HCT116 (cell line): ENCODE data around the gene GPR139. TPM values are rescaled to one million over a fixed set of nuclear protein-coding genes. Genes with fewer than 3 reads are reported as not detected.

ENCODE experiments used
- ATAC-seq: fragments of 200-7000 bp; cut with Tn5 transposase; 2 replicates; pipeline ENCODE4 v1.9.1; 2020; ENCODE audit warnings: mild to moderate bottlenecking, moderate library complexity
- BruUV-seq: library from RNA; stranded (reverse); fragments of 400-500 nt; replicated peaks from 2 replicates; lab custom pipeline; 2021; lab: Mats Ljungman, UMichigan
- CTCF ChIA-PET: fragments of 300-600 bp; sonication (Branson Sonifier 250); formaldehyde crosslinking; loops from one replicate; lab custom pipeline; 2021; ENCODE audit warnings: antibody characterized with exemption; lab: Charles Lee
- POLR2A ChIA-PET: fragments of 300-600, 350-600 bp; sonication (Branson Sonifier 250); formaldehyde crosslinking; loops from one replicate; lab custom pipeline; 2021; ENCODE audit warnings: antibody characterized with exemption; lab: Charles Lee
- RAD21 ChIA-PET, 2 experiments: fragments of 300-600 bp; sonication (Branson Sonifier 250); formaldehyde crosslinking; loops; one replicate each; lab custom pipeline; 2023; ENCODE audit warnings: low total read pairs in 2 of 2; ENCODE audit not compliant: uncharacterized antibody in 2 of 2, unreplicated experiment in 2 of 2, low non-redundant PET in 1 of 2; lab: Charles Lee
- DNase-seq: peaks from one replicate; pipeline ENCODE4 v3.0.0-alpha.2; 2010; ENCODE audit warnings: low read depth, low spot score
- H2AFZ ChIP-seq: fragments of 200-600 bp; shearing (Covaris generic), sonication (generic); 2 replicates; pipeline ENCODE4 v1.6.1; 2017; ENCODE audit warnings: low read depth, mixed run types, mixed read lengths, antibody characterized with exemption, low read length; ENCODE audit not compliant: poor library complexity, severe bottlenecking
- H3K27ac ChIP-seq: 2 replicates; pipeline ENCODE4 v1.5.1; 2012; ENCODE audit warnings: low read depth, low read length
- H3K27me3 ChIP-seq: fragments of 200-600 bp; sonication (generic); 2 replicates; pipeline ENCODE4 v1.6.1; 2016; ENCODE audit warnings: mixed run types, low read length, mixed read lengths; ENCODE audit not compliant: insufficient read depth
- H3K36me3 ChIP-seq, 2 experiments: fragments of 200-500 bp in 1 of 2; fragments of 200-600 bp in 1 of 2; sonication (Bioruptor generic) in 1 of 2; sonication (generic) in 1 of 2; 2 replicates each; pipeline versions ENCODE4 v1.5.1 to v1.6.1; 2014 to 2016; ENCODE audit warnings: low read length in 2 of 2, inconsistent platforms in 1 of 2, mixed read lengths in 1 of 2, mixed run types in 1 of 2; ENCODE audit not compliant: insufficient read depth in 2 of 2, control insufficient read depth in 1 of 2
- H3K4me1 ChIP-seq, 2 experiments: fragments of 200-600 bp in 1 of 2; sonication (generic) in 1 of 2; 2 replicates each; pipeline versions ENCODE4 v1.5.1 to v1.6.1; 2012 to 2017; ENCODE audit warnings: low read length in 2 of 2, inconsistent platforms in 1 of 2, mild to moderate bottlenecking in 1 of 2, mixed read lengths in 1 of 2, mixed run types in 1 of 2, moderate library complexity in 1 of 2; ENCODE audit not compliant: insufficient read depth in 2 of 2, control insufficient read depth in 1 of 2
- H3K4me2 ChIP-seq: fragments of 200-600 bp; sonication (generic); 2 replicates; pipeline ENCODE4 v1.6.1; 2017; ENCODE audit warnings: mixed run types, low read length, mixed read lengths
- H3K4me3 ChIP-seq, 2 experiments: fragments of 200-600 bp in 1 of 2; sonication (generic) in 1 of 2; replicated peaks in 1 of 2; 2 replicates each; pipeline ENCODE4 v1.5.1; 2011 to 2016; ENCODE audit warnings: low read length in 2 of 2, control low read depth in 1 of 2, low read depth in 1 of 2, mild to moderate bottlenecking in 1 of 2, mixed read lengths in 1 of 2, mixed run types in 1 of 2
- H3K79me2 ChIP-seq: fragments of 200-600 bp; sonication (generic); 2 replicates; pipeline ENCODE4 v1.6.1; 2017; ENCODE audit warnings: mild to moderate bottlenecking, mixed run types, low read length, moderate library complexity, mixed read lengths; ENCODE audit not compliant: insufficient read depth
- H3K9ac ChIP-seq: fragments of 200-600 bp; sonication (generic); 2 replicates; pipeline ENCODE4 v1.6.1; 2016; ENCODE audit warnings: low read length, mixed read lengths
- H3K9me2 ChIP-seq: fragments of 200-600 bp; sonication (generic), shearing (Covaris generic); 2 replicates; pipeline ENCODE4 v1.6.1; 2017; ENCODE audit warnings: mixed run types, mild to moderate bottlenecking, moderate library complexity; ENCODE audit not compliant: insufficient read depth
- H3K9me3 ChIP-seq, 2 experiments: fragments of 200-500 bp in 1 of 2; fragments of 200-600 bp in 1 of 2; sonication (Bioruptor generic) in 1 of 2; sonication (generic) in 1 of 2; 2 replicates each; pipeline ENCODE4 v1.6.1; 2014 to 2017; ENCODE audit warnings: low read length in 2 of 2, mixed read lengths in 2 of 2, inconsistent platforms in 1 of 2, low read depth in 1 of 2, mild to moderate bottlenecking in 1 of 2, mixed run types in 1 of 2, moderate library complexity in 1 of 2; ENCODE audit not compliant: control insufficient read depth in 1 of 2, insufficient read depth in 1 of 2
- H4K20me1 ChIP-seq: fragments of 200-600 bp; sonication (generic), shearing (Covaris generic); 2 replicates; pipeline ENCODE4 v1.6.1; 2017; ENCODE audit warnings: mixed run types, mild to moderate bottlenecking, moderate library complexity; ENCODE audit not compliant: insufficient read depth
- CBX3 ChIP-seq: IDR thresholded peaks from 2 replicates; pipeline ENCODE4 v1.6.1; 2012; ENCODE audit warnings: low read depth
- EGR1 ChIP-seq: IDR thresholded peaks from 2 replicates; pipeline ENCODE4 v1.6.1; 2012; ENCODE audit warnings: low read depth
- ELF1 ChIP-seq: IDR thresholded peaks from 2 replicates; pipeline ENCODE4 v1.6.1; 2012; ENCODE audit warnings: low read depth, borderline replicate concordance
- EZH2 ChIP-seq: fragments of 200-600 bp; sonication (generic); IDR thresholded peaks from 2 replicates; pipeline ENCODE4 v1.6.1; 2017; ENCODE audit warnings: antibody characterized with exemption, mixed run types
- EZH2phosphoT487 ChIP-seq: fragments of 200-600 bp; IDR thresholded peaks from 2 replicates; pipeline ENCODE4 v1.6.1; 2018; ENCODE audit warnings: antibody characterized with exemption, borderline replicate concordance
- FOSL1 ChIP-seq: IDR thresholded peaks from 2 replicates; pipeline ENCODE4 v1.6.1; 2012; ENCODE audit warnings: low read depth
- JUND ChIP-seq: IDR thresholded peaks from 2 replicates; pipeline ENCODE4 v1.6.1; 2012
- POLR2A ChIP-seq: IDR thresholded peaks from 2 replicates; pipeline ENCODE4 v1.7.0; 2011; ENCODE audit warnings: borderline replicate concordance; ENCODE audit not compliant: insufficient read depth, insufficient read length; ENCODE audit errors: extremely low read depth
- POLR2AphosphoS5 ChIP-seq: IDR thresholded peaks from 2 replicates; pipeline ENCODE4 v1.6.1; 2011; ENCODE audit warnings: mild to moderate bottlenecking, low read depth, low read length, moderate library complexity
- RAD21 ChIP-seq: IDR thresholded peaks from 2 replicates; pipeline ENCODE4 v1.6.1; 2012; ENCODE audit warnings: low read depth, mild to moderate bottlenecking
- SIN3A ChIP-seq: IDR thresholded peaks from 2 replicates; pipeline ENCODE4 v1.6.1; 2012; ENCODE audit warnings: low read depth
- SRF ChIP-seq: IDR thresholded peaks from 2 replicates; pipeline ENCODE4 v1.6.1; 2012; ENCODE audit warnings: low read depth
- YY1 ChIP-seq: IDR thresholded peaks from 2 replicates; pipeline ENCODE4 v1.6.1; 2011; ENCODE audit warnings: low read length, low read depth, moderate library complexity, mild to moderate bottlenecking; ENCODE audit not compliant: insufficient replicate concordance; ENCODE audit errors: extremely low read depth
- ZFX ChIP-seq: fragments of 450-650 bp; IDR thresholded peaks from 2 replicates; pipeline ENCODE4 v1.6.1; 2017
- ZNF274 ChIP-seq: fragments of 200-500 bp; sonication (Bioruptor generic); IDR thresholded peaks from 2 replicates; pipeline ENCODE4 v1.6.1; 2014; ENCODE audit warnings: mild to moderate bottlenecking, low read depth, low read length, inconsistent platforms
- intact Hi-C: fragments of 100-400 bp; cut with micrococcal nuclease; formaldehyde crosslinking; loops from 2 replicates; pipeline ENCODE4 v1.10.0; 2022
- total RNA-seq: library from RNA; stranded (reverse); gene quantifications from one replicate; pipeline ENCODE4 v1.2.1, GENCODE V29; 2021; ENCODE audit not compliant: unreplicated experiment
- TF ChIP-seq, protein P1 (sequence below): IDR thresholded peaks from 2 replicates; pipeline ENCODE4 v1.6.1; 2012; ENCODE audit warnings: low read depth
- TF ChIP-seq, protein P2 (sequence below): IDR thresholded peaks from 2 replicates; pipeline ENCODE4 v1.6.1; 2012
- TF ChIP-seq, protein P3 (sequence below): IDR thresholded peaks from 2 replicates; pipeline ENCODE4 v1.6.1; 2012
- TF ChIP-seq, protein P4 (sequence below): IDR thresholded peaks from 2 replicates; pipeline ENCODE4 v1.6.1; 2011; ENCODE audit warnings: mild to moderate bottlenecking, low read length, moderate library complexity; ENCODE audit not compliant: insufficient replicate concordance; ENCODE audit errors: extremely low read depth
- TF ChIP-seq, protein P5 (sequence below), 3 experiments: fragments of 200-600 bp in 1 of 3; sonication (generic) in 1 of 3; IDR thresholded peaks in 2 of 3; conservative IDR thresholded peaks in 1 of 3; 2 replicates each; pipeline ENCODE4 v1.5.1; 2012 to 2017; ENCODE audit warnings: low read depth in 2 of 3, low read length in 2 of 3, antibody characterized with exemption in 1 of 3, borderline replicate concordance in 1 of 3, control low read depth in 1 of 3, mild to moderate bottlenecking in 1 of 3, mixed read lengths in 1 of 3, mixed run types in 1 of 3, moderate library complexity in 1 of 3; ENCODE audit not compliant: insufficient read depth in 1 of 3

GPR139 gene
- total RNA-seq, 1 experiment from 2014 or later = not detected

DNA sequence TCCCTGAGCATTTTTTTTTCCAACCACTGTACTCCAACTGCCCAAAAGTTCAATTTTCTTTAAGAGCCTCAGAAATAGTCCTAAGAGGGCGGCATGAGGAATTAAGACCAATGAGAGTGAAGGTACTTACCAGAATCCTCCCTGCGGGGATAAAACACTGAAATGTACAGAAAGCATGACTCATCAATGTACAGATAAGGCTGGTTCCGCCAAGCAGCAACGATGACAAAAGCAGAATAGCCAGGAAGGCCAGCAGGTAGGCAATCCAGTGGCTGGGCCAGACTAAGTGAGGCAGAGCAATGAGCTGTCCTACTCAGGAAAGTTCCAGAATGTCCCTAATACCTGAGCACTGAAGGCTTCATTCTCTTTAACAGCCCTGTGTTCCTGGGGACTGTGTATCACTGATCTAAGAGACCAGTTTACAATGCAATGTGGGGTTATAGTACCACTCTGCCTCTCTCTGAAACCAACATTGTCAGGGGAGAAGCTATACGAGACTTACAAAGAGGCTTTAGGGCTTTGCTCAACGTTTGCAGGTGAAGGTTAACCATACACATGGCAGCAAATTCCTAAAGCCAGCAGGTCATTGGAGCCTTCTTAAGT, 11.0 kb upstream of the GPR139 start:
- H3K9me3 ChIP-seq = no peaks in the 10 kb centered on the region
- H3K27ac ChIP-seq = no peak overlapping the region
- no peaks in the 10 kb centered on the region for H3K36me3 ChIP-seq
- H3K9me2 ChIP-seq = no peaks in the 10 kb centered on the region
- CTCF ChIA-PET = no interaction called here
- H3K4me1 ChIP-seq = no peaks in the 10 kb centered on the region
- no peak for TF ChIP-seq EZH2
- TF ChIP-seq, protein P1, sequence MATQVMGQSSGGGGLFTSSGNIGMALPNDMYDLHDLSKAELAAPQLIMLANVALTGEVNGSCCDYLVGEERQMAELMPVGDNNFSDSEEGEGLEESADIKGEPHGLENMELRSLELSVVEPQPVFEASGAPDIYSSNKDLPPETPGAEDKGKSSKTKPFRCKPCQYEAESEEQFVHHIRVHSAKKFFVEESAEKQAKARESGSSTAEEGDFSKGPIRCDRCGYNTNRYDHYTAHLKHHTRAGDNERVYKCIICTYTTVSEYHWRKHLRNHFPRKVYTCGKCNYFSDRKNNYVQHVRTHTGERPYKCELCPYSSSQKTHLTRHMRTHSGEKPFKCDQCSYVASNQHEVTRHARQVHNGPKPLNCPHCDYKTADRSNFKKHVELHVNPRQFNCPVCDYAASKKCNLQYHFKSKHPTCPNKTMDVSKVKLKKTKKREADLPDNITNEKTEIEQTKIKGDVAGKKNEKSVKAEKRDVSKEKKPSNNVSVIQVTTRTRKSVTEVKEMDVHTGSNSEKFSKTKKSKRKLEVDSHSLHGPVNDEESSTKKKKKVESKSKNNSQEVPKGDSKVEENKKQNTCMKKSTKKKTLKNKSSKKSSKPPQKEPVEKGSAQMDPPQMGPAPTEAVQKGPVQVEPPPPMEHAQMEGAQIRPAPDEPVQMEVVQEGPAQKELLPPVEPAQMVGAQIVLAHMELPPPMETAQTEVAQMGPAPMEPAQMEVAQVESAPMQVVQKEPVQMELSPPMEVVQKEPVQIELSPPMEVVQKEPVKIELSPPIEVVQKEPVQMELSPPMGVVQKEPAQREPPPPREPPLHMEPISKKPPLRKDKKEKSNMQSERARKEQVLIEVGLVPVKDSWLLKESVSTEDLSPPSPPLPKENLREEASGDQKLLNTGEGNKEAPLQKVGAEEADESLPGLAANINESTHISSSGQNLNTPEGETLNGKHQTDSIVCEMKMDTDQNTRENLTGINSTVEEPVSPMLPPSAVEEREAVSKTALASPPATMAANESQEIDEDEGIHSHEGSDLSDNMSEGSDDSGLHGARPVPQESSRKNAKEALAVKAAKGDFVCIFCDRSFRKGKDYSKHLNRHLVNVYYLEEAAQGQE = no peak
- TF ChIP-seq ELF1 = no peak
- TF ChIP-seq, protein P2, sequence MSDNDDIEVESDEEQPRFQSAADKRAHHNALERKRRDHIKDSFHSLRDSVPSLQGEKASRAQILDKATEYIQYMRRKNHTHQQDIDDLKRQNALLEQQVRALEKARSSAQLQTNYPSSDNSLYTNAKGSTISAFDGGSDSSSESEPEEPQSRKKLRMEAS = no peak
- TF ChIP-seq, protein P3, sequence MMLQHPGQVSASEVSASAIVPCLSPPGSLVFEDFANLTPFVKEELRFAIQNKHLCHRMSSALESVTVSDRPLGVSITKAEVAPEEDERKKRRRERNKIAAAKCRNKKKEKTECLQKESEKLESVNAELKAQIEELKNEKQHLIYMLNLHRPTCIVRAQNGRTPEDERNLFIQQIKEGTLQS = no peak
- TF ChIP-seq EGR1 = no peak
- TF ChIP-seq EZH2phosphoT487 = no peak
- no peak for TF ChIP-seq POLR2AphosphoS5
- TF ChIP-seq ZFX = no peak
- no peak for TF ChIP-seq RAD21
- TF ChIP-seq, protein P4, sequence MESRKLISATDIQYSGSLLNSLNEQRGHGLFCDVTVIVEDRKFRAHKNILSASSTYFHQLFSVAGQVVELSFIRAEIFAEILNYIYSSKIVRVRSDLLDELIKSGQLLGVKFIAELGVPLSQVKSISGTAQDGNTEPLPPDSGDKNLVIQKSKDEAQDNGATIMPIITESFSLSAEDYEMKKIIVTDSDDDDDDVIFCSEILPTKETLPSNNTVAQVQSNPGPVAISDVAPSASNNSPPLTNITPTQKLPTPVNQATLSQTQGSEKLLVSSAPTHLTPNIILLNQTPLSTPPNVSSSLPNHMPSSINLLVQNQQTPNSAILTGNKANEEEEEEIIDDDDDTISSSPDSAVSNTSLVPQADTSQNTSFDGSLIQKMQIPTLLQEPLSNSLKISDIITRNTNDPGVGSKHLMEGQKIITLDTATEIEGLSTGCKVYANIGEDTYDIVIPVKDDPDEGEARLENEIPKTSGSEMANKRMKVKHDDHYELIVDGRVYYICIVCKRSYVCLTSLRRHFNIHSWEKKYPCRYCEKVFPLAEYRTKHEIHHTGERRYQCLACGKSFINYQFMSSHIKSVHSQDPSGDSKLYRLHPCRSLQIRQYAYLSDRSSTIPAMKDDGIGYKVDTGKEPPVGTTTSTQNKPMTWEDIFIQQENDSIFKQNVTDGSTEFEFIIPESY = no peak
- TF ChIP-seq YY1 = no peak
- TF ChIP-seq SRF = no peak
- TF ChIP-seq, protein P5, sequence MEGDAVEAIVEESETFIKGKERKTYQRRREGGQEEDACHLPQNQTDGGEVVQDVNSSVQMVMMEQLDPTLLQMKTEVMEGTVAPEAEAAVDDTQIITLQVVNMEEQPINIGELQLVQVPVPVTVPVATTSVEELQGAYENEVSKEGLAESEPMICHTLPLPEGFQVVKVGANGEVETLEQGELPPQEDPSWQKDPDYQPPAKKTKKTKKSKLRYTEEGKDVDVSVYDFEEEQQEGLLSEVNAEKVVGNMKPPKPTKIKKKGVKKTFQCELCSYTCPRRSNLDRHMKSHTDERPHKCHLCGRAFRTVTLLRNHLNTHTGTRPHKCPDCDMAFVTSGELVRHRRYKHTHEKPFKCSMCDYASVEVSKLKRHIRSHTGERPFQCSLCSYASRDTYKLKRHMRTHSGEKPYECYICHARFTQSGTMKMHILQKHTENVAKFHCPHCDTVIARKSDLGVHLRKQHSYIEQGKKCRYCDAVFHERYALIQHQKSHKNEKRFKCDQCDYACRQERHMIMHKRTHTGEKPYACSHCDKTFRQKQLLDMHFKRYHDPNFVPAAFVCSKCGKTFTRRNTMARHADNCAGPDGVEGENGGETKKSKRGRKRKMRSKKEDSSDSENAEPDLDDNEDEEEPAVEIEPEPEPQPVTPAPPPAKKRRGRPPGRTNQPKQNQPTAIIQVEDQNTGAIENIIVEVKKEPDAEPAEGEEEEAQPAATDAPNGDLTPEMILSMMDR (IDR thresholded peaks at IDR 0.05 in 2 of 3, conservative IDR thresholded peaks at IDR 0.05 in 1 of 3; ENCODE audit: borderline replicate concordance in 1 of 3, insufficient read depth in 1 of 3, low read depth in 2 of 3, low read length in 2 of 3) = no peak
- TF ChIP-seq SIN3A = no peak
- TF ChIP-seq FOSL1 = no peak
- no peak for TF ChIP-seq CBX3
- no peak for TF ChIP-seq JUND
- no peak for TF ChIP-seq POLR2A
- TF ChIP-seq ZNF274 = no peak
- intact Hi-C loops = no loop called here
- H3K4me3 ChIP-seq = no peak overlapping the region
- no peak overlapping the region for H3K9ac ChIP-seq
- ATAC-seq = no peak; the same call in 1 of the 2 replicates
- RAD21 ChIA-PET = no interaction called here
- no peak for DNase-seq
- H3K79me2 ChIP-seq = no peaks in the 10 kb centered on the region
- H2AFZ ChIP-seq = no peak overlapping the region
- no peaks in the 10 kb centered on the region for H4K20me1 ChIP-seq
- H3K27me3 ChIP-seq = peaks cover 50% of the 10 kb centered on the region
- no TSS peak for BruUV-seq
- H3K4me2 ChIP-seq = no peak overlapping the region
- POLR2A ChIA-PET = no interaction called here
